A673 (cell line): ENCODE data around the gene SRRM2. TPM values are rescaled to one million over a fixed set of nuclear protein-coding genes. Genes with fewer than 3 reads are reported as not detected.

Experiments used
- BruUV-seq: library from RNA; stranded (reverse); fragments of 400-500 nt; replicated peaks from 2 replicates; lab custom pipeline; 2021; lab: Mats Ljungman, UMichigan
- CTCF ChIA-PET: fragments of 300-600 bp; sonication (Branson Sonifier 250); formaldehyde crosslinking; loops from one replicate; lab custom pipeline; 2022; ENCODE audit warnings: antibody characterized with exemption; lab: Charles Lee
- POLR2A ChIA-PET: fragments of 300-600 bp; sonication (Branson Sonifier 250); formaldehyde crosslinking; loops from one replicate; lab custom pipeline; 2022; ENCODE audit warnings: antibody characterized with exemption; ENCODE audit not compliant: low non-redundant PET; lab: Charles Lee
- DNase-seq: peaks from one replicate; pipeline ENCODE4 v3.0.0-alpha.2; 2015; ENCODE audit warnings: low spot score
- H3K27ac ChIP-seq: fragments of 200-600 bp; sonication (generic); 2 replicates; pipeline ENCODE4 v1.5.1; 2016; ENCODE audit warnings: mixed run types, low read depth, mild to moderate bottlenecking, mixed read lengths, antibody characterized with exemption, low read length; ENCODE audit not compliant: poor library complexity, severe bottlenecking
- H3K27me3 ChIP-seq: fragments of 200-600 bp; sonication (generic); replicated peaks from 2 replicates; pipeline ENCODE4 v1.6.1; 2017; ENCODE audit warnings: mixed run types, low read depth, mild to moderate bottlenecking, mixed read lengths, antibody characterized with exemption, low read length; ENCODE audit not compliant: insufficient read depth, poor library complexity
- H3K36me3 ChIP-seq: fragments of 200-600 bp; sonication (generic); 2 replicates; pipeline ENCODE4 v1.6.1; 2016; ENCODE audit warnings: mixed run types, mild to moderate bottlenecking, mixed read lengths, antibody characterized with exemption, low read length; ENCODE audit not compliant: insufficient read depth, poor library complexity, severe bottlenecking
- H3K4me1 ChIP-seq: fragments of 200-600 bp; sonication (generic); 2 replicates; pipeline ENCODE4 v1.6.1; 2017; ENCODE audit warnings: mixed run types, mild to moderate bottlenecking, mixed read lengths, antibody characterized with exemption, low read length; ENCODE audit not compliant: insufficient read depth, poor library complexity, severe bottlenecking
- H3K4me3 ChIP-seq: fragments of 200-600 bp; sonication (generic); 2 replicates; pipeline ENCODE4 v1.5.1; 2016; ENCODE audit warnings: low read depth, mixed run types, mild to moderate bottlenecking, mixed read lengths, low read length; ENCODE audit not compliant: poor library complexity, severe bottlenecking
- H3K9me3 ChIP-seq: fragments of 200-600 bp; sonication (generic); 2 replicates; pipeline ENCODE4 v1.6.1; 2016; ENCODE audit warnings: mixed run types, low read depth, mild to moderate bottlenecking, mixed read lengths, antibody characterized with exemption, low read length; ENCODE audit not compliant: poor library complexity, severe bottlenecking
- CTCF ChIP-seq: fragments of 300-800, 200-600 bp; sonication (generic); conservative IDR thresholded peaks from 2 replicates; pipeline ENCODE4 v1.5.1; 2017; ENCODE audit warnings: low read depth, mild to moderate bottlenecking, antibody characterized with exemption, low read length, moderate library complexity, mixed read lengths
- EZH2 ChIP-seq: fragments of 200-600 bp; sonication (generic); IDR thresholded peaks from 2 replicates; pipeline ENCODE4 v1.6.1; 2017; ENCODE audit warnings: borderline replicate concordance, low read depth, mild to moderate bottlenecking, mixed read lengths, antibody characterized with exemption, low read length; ENCODE audit not compliant: poor library complexity, severe bottlenecking
- intact Hi-C: fragments of 100-400 bp; cut with micrococcal nuclease; formaldehyde crosslinking; loops from one replicate; pipeline ENCODE4 v1.10.0; 2022; ENCODE audit not compliant: unreplicated experiment
- total RNA-seq: library from RNA; stranded (reverse); gene quantifications from 2 replicates; pipeline ENCODE4 v1.2.3, GENCODE V29; 2021

The SRRM2 gene
- total RNA-seq, 1 experiment from 2014 or later = 642 TPM

DNA sequence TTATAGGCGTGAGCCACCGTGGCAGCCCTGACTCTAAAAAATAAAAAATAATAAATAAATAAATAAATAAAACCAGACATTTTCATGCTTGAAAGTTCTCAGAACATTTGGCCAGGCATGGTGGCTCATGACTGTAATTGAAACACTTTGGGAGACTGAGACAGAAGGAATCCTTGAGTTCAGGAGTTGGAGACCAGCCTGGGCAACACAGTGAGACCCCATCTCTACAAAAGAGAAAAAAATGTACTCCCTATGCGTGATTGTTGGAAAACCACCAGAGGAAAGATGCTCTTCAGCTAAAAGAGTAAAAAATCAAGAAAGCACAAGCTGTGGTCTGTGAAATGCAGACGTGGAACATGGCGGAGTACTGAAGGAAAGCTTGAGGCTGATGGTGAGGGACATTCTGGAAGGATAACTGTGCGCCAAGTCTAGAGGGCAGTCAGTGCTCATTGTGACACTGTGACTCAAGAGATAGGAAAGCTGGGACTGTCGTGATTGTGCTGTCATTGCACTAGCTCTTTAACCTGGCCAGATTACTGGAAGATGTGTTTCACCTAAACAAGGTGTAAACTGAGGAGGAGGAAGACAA lies 28.3 kb upstream of the SRRM2 start:
- no peak overlapping the region for H3K27ac ChIP-seq
- no peaks in the 10 kb centered on the region for H3K36me3 ChIP-seq
- intact Hi-C loops = no loop called here
- H3K9me3 ChIP-seq = no peaks in the 10 kb centered on the region
- no TSS peak for BruUV-seq
- ChIA-PET CTCF (no interaction called here), POLR2A (no interaction called here)
- no peak for DNase-seq
- no peaks in the 10 kb centered on the region for H3K4me1 ChIP-seq
- TF ChIP-seq CTCF (no peak), EZH2 (no peak)
- H3K4me3 ChIP-seq = no peak overlapping the region
- no peaks in the 10 kb centered on the region for H3K27me3 ChIP-seq

DNA sequence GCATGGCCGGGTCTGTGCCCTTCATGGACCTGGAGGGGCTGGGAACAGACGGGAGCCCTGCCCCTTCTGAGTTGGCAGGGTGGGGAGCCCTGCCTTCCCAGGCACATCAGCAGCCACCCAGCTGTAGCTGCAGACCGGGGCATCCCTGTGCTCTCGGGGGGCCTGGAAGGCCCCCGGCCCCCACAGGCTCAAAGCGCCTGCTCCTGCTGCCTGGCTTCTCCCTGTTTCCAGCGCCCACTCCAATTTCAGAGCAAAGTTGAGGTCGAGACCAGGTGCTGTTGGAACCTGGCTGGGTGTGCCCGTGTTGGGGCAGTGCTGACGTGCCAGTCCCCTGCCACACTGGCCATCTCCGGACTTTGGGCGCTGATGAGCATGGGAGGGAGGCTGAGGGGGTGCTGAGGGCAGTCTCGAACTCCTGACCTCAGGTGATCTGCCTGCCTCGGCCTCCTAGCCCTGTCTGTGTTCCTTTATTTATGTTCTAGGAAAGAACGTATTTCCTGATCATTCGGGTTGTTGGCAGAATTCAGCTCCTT lies 27.6 kb upstream of the SRRM2 start:
- POLR2A ChIA-PET = no interaction called here
- BruUV-seq = no TSS peak
- CTCF ChIA-PET = no interaction called here
- Histone ChIP-seq H3K27me3 (no peaks in the 10 kb centered on the region), H3K27ac (no peak overlapping the region), H3K36me3 (no peaks in the 10 kb centered on the region), H3K4me3 (no peak overlapping the region), H3K9me3 (no peaks in the 10 kb centered on the region), H3K4me1 (no peaks in the 10 kb centered on the region)
- TF ChIP-seq CTCF = no peak
- no peak for TF ChIP-seq EZH2
- no peak for DNase-seq
- intact Hi-C loops = no loop called here

GRCh38 chr16:2726923-2727322 lies 25.5 kb upstream of the SRRM2 start:
- TF ChIP-seq CTCF (no peak), EZH2 (no peak)
- no peaks in the 10 kb centered on the region for H3K9me3 ChIP-seq
- intact Hi-C loops = no loop called here
- H3K4me1 ChIP-seq = no peaks in the 10 kb centered on the region
- H3K4me3 ChIP-seq = no peak overlapping the region
- no peaks in the 10 kb centered on the region for H3K36me3 ChIP-seq
- CTCF ChIA-PET = no interaction called here
- no peaks in the 10 kb centered on the region for H3K27me3 ChIP-seq
- POLR2A ChIA-PET = no interaction called here
- no peak for DNase-seq
- BruUV-seq = no TSS peak
- H3K27ac ChIP-seq = no peak overlapping the region
